HG03571 (cell line): ENCODE measurements around the gene SKP1.

ENCODE experiments used
- ATAC-seq: cut with Tn5 transposase; IDR thresholded peaks from one replicate; pipeline ENCODE4 v1.9.1; 2021; ENCODE audit not compliant: unreplicated experiment

SKP1 gene

DNA sequence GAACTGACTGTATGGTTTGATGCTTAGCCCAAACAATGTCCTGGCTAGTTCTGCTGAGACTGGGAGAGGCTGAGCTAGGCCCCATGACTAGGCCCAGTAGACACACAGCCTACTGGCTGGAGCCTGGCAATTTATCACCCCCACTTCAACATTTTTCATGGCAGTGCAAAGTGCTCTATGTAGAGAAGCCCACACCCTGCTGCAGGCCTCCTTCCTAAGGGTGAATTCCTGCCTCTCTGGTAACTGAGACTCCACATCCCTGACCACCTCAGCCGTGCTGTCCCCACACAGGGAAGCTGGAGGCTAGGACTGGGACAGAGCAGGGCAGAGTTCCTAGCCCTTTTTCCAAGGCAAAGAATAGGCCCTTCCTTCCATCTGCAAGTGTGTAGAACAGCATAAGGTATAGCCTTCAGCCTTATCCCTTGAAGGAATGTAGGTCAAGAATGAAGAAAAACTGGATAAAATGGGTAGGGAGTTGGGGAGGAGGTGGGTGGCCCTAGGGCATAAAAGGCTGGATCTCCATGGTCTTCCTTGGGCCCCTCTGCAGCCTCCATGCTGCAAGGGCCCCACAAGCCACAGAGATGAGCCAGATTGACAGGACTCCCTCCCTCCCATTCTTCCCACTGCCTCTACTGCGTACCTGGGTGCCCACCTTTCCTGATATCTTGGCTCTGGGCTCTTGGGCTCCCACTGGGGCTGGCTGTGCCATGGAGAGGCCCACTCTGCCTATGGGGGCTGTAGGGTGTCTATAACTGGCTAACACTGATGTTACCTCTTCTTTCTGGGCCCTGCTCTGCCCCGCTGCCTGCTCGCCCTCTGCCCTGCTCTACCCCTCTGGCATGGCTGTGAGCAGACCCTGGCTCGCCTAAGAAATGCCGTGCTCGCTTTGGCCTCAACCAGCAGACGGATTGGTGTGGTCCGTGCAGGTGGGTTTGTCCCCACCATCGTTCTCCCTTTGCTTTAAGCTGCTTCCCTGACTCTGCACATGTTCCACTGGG is 32.5 kb downstream of the SKP1 start:
- no peak for ATAC-seq

DNA sequence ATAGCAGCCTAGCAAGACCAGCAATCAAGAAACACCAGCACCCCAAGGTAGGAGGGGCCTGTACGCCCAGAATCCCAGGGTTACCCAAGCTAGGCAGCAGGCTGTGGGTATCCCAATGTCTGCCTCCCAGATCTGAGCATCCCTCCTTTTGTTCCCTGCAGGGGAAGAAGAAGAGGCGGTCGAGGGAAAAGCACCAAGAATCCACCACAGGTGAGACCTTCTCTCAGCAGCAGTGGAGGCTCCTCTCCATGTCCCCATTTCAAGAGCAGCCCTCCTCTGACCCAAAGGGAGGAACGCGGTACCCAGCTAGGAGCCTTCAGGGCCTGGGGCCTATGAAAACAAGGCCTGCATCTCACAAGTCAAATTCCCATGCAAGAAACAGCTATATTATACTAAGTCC is 33.3 kb downstream of the SKP1 start:
- ATAC-seq, result no peak

DNA sequence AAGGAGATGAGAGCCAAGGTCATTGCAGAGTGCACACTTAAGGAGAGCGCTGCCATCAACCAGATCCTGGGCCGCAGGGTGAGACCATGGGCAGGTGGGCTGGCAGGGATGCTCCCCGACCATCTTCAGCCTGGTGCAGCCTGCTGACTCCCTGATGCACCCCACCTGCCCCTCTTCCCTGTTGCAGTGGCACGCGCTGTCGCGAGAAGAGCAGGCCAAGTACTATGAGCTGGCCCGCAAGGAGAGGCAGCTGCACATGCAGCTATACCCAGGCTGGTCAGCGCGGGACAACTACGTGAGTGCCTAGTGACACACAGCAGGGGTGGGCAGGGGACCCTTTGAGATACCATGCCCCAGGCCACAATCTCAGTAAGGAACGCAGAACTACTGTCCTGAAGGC is 33.9 kb downstream of the SKP1 start:
- no peak for ATAC-seq

DNA sequence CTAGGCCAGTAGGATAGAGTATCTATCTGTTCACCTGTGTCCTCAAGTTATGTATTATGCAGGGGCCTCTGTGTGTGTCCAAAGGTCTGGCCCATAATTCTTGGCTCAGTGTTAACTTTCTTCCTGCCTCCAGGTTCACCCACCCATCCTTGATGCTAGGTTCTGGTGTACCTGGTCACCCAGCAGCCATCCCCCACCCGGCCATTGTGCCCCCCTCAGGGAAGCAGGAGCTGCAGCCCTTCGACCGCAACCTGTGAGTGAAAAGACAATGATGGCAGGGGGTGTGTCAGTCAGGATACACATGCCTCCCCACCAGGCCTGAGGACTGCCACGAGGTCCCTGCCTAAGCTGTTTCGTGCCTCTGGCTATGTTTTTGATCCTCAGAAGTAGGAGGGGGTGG is 34.7 kb downstream of the SKP1 start:
- no peak for ATAC-seq

DNA sequence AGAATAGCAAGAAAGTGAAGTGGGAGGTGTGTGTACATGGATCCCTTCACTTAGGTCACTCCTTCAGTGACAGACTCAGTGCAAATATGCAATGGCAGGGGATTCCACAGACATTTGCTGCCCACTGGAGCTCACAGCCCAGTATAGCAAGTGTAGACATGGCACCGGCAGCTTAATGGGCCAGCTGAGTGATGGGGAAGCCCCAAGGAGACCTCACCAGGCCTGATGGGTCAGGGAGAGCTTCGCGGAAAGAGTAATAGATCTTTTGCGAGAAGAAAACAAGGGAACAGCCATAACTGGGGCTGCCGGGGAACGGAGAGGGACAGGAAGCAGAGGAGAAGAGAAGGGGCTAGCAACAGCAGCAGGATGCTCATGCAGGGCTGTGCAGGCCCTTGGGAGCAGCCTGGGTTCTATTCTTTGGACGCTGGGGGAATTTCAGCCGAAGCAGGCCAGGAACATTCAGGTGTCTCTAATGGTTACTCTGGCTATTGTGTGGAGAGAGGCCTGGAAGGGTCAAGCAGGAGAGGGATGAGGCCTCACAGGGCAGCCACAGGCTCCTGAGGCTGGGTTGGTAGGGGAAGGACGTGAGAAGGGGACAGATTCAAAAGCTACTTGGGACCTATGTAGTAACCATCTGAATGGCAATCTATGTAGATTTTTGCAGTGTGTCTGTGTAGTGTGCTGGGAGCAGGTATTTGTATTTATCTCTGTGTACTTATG is 35.3 kb downstream of the SKP1 start:
- no peak for ATAC-seq

DNA sequence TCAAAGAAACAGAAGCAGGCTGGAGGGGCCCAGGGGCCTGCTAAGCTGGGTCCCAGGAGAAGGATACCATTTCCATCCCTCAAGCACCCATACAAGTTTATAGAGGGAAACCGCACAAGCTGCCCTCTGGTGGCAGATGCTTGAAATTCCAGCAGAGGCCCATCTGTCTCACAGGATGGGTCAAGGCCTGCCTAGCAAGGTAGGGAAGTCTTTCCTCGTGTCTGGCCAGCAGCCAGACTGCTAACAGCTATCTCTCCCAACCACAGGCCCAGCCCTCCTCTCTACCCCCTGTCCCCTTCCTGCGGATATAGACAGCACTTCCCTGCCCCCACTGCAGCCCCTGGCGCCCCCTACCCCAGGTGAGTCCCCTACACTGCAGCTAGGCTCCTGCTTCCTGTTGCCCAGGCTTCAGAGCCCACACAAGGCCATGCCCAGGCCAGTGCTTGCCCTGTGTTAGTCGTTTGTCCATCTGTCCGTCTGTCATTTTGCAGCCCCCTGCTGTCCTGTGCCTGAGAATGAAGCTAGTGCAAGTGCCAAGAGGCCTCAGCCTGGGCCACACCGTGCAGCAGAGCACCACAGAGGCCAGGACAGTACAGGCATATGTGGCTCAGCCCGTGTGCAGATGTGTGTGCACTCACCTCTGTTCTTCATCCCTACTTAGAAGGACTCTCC is 36.1 kb downstream of the SKP1 start:
- ATAC-seq, result peak; percentile 52

DNA sequence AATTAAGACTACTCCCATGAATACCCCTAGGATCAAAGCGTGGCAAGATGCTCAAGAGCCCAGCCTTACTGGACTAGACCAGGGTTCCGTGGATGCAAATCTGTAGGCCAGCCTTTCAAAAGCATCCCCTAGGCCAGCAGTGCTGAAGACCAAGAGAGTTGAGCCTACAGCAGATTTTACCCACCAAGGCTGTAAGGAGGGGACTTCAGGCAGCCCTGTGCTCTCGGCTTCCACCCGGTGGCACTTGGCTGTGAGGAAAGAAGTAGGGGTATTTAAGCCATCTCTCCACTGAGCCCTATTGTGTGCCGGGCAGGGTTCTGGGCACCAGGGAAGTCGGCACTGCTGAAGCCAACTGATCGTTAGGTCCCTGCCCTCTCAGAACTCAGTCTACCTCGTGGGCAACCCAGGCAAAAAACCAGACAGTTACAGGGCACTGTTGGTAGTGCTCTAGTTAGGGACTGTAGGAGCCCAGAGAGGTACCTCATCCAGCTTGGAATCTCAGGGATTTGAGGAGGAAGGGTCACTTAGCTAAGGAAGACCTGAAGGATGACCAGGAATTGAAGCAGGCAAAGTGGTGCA is 36.8 kb downstream of the SKP1 start:
- no peak for ATAC-seq

DNA sequence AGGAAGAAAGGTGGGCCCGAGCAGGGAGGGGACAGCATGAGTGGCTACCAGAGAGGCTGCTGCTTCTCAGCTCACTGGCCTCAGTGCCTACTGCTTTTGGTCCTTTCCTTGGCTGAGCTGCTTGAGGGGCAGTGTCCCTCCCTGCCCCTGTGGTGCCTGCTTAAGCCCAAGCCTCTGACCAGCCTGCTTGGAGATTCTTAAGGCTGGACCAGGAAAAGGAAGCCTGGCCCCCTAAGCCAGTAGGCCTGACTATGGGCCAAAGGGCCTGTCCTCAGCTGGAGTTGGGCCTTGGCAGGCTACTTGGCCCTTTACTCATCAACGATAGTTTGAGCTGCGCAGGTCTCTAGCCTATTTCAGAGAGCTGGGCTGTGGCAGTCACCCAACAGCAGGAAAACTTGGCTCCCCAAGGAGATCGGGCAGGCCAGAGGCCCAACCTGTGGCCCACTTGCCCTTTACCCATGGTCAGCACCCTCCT is 37.3 kb downstream of the SKP1 start:
- no peak for ATAC-seq

DNA sequence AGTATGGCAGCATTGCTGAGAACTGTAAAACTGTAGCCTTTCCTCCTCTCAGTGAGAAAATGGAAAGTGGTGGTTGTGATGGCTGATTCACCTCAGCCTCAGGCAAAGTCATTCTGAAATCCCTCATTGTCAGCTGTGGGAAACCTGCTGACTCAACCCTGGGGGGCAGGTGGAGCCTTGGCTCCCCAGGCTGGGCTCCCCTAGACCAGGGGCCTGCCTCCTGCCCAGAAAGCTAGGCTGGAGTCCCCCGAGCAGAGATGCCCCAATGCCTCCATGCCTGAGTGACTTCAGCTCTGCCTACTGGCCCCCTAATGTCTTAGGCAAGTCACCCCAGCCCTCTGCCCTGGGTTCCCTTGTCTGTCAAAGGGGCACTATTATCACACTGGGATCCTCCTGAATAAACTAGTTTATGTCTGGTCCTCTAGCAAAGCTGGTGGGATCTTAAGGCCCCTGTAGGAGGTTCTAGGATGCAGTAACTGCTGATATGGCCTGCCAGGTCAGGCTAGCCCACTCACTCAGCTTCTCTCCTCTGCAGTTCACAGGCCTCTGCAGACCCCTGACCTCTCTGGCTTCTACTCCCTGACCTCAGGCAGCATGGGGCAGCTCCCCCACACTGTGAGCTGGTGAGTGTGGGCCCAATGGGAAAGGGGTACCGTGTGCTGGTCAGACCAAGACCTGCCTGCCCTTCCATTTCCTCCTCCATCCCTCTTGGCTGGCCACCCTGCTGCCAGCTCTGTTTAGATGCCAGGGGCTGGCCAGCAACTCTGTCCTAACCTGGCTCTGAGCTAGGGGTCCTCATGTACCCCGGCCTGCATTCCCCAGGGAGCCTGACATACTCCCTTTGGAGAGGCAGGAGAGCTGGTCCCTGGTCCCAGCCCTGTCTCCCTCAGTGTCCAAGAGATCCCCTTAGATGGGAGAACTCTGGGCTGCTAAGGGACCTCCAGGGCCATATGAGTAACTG is 38.1 kb downstream of the SKP1 start:
- peak; percentile 50 for ATAC-seq

DNA sequence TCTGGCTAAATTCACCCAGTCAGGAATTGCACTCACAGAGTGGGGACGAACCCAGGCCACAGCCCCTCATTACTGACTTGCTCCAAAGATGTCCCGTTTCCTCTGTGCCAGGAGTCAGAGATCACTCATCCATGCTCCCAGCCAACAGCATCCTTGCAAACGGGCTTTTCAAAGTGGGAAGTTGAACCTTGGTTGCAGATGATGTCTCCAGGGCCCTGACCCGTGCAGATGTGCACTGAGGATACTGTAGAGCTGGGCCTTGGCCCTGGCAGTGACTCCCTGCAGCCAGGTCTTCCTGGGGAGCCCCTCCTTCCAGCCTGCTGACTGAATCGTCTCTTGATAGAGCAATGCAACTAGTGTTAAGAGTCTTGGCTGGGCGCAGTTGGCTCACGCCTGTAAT is 40.0 kb downstream of the SKP1 start:
- ATAC-seq, result no peak

DNA sequence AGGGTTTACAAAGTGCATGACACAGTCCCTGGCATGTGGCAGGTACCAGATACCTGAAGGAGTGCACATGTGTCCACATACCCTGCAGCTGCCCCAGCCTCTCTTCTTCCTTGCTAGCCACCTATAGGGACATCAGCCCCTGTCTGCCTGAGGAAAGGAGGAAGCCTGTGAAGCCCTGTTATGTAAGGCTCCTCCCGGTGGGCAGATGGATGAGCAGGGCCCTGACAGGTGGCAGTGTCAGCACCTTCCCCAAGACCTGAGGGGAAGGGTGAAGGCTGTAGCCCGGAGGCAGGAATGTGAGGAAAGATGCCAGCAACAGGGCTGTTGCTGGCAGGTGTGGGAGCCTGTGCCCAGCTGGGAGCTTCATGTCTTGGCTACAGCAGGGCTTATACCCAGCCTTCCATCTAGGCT is 40.5 kb downstream of the SKP1 start:
- no peak for ATAC-seq

DNA sequence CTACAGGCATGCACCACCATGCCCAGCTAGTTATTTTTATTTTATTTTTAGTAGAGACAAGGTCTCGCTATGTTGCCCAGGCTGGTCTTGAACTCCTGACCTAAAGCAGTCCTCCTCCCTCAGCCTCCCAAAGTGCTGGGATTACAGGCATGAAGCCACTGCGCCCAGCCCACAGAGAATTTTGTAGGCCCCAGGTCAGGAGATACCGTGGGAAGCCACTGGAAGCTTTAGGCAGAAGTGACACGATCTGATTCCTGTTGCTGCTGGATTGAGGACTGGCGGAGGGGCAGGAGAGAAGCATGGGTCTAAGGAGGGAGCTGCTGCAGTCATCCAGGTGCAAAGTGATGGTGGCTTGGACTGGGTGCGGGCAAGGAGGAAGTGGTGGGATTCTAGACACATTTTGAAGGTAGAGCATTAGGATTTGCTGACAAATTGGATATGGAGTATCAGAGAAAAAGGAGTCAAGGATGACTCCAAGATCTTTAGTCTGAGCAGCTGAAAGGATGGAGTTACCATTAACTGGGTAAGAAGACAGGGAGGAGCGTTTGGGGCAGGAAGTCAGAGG is 41.6 kb downstream of the SKP1 start:
- ATAC-seq, result no peak

DNA sequence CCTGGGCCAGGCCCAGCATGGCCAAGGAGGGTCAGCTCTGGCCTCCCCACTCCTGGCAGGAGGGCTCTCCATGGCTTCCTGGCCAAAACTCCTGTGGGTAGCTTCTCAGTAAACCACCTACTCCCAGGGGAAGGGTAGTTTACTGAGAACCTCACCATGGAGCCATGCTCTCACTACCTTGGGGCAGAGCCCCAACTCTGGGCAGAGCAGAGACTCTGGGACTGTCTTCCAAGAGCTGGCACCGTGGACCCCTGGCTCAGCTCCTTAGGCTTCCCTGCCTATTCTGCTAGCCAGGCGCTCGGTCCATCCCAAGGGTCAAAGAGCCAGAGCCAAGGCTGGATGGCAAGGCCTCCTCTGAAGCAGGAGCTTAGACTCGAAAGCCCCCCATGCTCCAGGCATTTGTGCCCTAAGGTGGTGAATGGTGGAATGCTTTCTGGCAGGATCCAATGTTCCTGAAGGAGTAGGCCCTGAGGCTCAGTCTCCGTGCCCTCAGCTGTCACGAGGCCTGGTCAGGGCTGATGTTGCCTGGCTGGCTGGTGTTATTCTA is 42.7 kb downstream of the SKP1 start:
- ATAC-seq, result no peak

DNA sequence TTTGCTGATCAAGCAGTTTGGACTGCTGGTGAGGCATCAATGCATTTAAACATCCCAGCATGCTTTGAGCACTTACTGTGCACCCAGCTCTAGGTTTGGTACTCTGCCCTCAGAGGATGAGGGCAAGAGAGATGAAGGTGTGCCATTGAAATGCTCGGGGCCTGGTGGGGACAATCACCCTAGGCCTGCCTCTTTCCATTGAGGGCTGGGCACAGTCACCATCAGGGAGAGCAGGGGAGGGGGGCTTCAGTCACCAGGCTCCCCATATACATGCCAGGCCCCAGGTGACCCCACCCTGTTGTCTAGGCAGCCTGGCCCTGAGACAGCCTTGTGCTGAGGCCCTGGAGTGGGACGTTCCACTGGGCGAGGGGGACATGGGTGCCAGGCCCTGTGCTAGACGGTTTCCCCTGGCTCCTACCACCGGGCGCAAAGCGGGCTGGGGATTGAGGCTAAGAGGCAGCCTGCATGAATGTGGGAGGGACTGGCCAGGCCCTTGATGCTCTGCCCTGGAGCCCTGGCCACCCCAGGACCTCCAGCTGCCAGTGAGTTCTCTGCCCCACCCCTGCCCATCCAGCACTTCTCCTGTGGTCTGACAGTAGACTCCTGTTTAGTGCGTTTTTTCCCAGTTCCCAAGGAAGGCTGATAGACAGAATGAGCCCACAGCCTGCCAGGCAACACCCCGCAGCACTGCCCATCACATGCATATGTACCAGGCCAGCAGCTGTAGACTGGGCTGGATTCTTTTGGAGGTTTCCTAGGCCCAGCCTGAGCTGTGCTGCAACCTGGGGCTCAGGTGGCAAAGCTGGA is 43.4 kb downstream of the SKP1 start:
- no peak for ATAC-seq

DNA sequence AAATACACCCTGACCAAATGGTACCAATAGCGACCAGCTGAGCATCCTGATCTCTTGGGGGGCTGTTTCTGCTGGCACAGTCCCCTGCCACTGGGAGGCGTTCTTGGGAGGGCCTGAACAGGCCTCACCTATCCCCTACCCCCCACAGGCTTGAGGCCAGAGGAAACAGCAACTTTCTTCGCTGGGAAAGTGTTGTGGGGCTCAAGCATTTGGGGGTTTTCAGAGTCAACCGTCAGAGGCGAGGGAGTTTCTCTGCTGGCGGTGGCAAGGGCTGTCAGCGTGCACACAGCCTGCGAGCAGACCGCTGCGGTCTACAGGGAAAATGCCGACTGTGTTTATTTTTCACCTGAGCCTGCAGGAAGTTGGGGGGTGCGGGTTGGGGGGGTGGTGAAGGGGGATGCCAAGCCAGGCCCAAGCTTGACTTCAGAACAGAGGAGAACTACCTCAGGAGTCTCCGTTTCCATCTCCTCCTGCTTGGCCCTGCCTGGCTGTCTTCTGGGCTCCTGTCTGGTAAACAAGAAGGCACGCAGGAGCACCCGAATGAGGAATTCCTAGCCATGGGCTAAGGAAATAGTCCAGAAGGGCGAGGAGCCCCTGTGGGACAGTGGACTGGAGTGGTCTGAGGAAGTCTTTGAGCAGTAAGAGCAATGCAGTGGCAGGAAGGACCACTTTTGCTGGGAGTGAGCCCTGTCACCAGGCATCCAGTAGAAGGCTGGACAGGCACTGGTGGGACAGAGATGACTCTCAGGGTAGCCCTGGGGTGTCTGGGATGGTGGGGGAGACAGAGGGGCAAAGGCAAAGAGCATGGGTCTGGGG is 44.2 kb downstream of the SKP1 start:
- no peak for ATAC-seq

DNA sequence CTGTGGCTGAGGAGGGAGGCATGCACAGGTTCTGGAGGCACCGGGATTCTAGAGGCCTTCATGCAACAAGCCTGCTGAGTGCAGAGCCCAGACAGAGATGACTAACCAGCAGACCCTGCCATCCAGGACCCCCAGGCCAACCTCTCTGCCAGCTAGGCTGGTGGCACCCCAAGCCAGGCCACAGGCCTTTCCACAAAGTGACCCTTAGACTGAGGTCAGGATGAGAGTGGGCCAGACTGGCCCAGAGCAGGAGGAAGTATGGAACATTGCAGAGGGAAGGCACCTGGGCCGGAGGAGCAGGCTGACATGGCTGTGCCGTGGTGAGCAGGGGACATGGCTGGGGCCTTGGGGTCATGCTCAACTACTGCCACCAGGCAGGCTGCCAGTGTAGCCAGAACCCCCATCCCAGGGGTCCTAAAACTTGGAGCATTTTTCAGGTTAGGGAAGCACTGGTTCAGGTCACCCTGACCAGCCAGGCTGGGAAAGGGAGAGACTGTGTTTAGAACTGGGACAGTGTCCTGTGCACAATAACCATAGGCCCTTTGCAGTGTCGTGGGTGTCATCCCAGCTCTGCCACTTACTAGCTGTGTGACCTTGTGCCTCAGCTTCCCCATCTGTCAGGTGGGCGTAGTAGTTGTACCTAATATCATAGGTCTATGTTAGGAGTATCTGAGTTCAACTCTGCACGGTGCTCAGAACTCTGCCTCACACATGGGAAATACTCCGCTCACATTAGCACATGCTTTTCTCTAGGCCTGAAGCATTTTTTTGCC is 45.0 kb downstream of the SKP1 start:
- no peak for ATAC-seq

DNA sequence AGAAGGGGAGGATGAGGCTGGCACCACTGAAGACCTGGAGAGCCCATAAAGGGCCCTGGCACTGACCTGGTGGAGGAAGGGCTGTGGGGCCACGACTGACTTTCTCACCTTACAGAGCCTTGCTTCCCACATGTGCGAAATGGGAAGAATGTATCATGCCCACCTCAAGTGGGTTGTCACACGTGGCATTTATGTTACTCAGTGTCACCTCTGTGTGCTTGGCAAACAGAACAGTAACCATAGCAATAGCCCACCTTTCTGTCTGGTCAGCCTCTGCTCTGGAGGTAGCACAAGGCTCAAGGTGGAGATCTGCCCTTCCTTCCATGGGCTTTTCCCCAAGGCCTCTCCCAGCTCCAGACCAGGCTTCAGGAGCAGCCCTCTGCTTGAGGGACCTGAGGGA is 45.6 kb downstream of the SKP1 start:
- no peak for ATAC-seq
